GM18868 (cell line): ENCODE data around the gene KCNJ15.

Source experiments
- ATAC-seq: cut with Tn5 transposase; IDR thresholded peaks from one replicate; pipeline ENCODE4 v1.9.1; 2021; ENCODE audit warnings: mild to moderate bottlenecking, moderate library complexity; ENCODE audit not compliant: unreplicated experiment

KCNJ15 gene

DNA sequence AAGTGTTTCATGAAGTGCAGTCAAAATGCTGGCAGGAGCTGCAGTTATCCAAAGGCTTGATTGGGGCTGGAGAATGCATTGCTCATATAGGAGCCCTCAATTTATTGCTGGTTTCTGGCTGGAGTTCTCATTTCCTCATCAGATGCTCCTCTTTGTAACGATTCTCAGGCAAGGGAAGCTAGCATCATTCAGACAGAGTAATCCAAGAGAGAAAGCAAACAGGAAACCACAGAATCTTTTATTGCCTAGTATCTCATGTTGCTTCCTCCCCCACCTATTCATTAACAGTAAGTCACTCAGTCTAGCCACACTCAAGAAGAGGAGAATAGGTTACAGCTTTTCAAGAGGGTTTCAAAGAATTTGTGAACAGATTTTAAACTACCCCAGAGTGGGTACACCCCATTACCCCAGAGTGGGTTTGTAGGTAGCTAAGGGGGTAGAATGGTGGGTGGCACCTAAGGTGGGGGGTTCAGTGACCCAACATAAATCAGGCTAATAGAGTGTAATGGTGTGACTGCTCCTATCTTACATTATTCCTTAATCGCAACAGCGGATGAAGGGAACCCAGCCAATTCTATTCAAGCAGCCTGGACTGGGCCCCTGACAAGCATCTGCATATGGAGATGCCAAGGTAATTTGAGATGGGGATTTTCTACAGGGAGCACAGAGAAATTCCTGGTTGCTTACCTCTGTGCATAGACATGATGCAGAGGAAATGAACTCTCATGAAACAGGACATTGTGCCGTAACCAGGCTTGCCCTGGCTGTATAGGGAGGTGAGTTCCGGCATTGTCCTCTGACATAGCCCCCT is 67.1 kb downstream of the KCNJ15 start:
- no peak for ATAC-seq

DNA sequence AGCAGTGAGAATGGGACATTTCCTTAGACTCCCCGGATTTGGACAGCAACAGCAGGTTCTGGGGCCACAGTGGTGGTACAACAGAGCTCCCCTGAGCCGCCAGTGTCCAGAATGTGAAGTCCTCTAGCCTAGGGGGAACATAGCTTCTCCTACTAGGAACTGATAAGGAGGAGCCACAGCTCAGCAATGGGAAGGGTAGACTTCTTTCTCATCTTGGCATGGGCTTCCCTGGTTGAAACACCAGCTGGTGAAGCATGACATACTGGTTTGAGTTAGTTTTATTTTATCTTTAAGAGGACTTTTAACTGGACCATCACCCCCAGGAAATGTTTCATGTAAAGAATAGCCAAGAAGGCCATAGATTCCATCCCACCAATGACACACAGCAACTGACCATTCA is 68.4 kb downstream of the KCNJ15 start:
- no peak for ATAC-seq

DNA sequence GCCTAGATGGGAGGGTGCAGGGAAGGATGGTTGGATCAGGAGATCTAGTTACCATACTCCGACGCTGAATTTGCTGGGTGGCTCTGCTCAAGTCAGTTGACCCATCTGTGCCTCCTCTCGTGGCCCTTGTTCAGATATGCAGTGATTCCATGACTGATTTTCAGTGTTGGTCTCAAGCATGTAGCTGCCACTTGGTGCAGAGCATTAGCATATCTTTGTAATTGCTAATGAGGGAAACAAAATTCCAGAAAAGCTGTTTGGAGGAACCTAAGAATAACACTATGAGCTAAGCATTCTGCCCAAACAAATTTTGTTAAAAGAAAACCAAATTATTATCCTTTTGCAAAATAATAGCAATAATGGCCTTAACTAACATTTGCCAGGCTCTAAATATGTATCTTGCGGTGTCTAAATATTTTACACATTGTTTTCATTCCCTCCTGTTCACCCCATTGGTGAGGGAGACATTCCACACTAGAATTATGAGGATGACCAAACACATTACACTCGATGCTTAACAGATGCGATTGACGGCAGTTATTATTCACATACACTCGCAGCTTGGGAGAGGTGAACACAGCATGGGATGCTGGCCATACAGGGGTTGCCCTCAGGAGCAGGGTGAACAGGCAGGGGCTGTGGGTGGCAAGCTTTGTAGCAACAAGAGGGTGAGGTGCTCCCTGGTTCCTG is 69.1 kb downstream of the KCNJ15 start:
- ATAC-seq: no peak

DNA sequence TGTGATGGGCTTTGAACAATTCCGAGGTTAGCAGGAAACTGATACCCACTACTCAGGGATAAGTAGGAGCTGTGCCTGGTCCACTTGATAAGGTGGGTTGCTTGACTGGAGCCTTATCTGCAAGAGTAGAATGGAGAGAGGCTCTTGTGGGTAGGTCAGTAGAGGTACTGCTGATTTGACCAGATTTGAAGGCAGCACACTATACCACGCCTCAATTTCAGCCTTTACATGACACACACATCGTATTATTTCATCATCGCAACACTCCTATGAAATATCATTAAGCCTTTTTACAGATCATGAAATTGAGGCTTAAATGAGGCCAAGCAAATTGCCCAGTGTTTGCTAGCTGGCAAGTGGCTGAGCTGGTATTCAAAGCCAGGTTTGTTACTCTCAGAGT is 69.6 kb downstream of the KCNJ15 start:
- no peak for ATAC-seq

DNA sequence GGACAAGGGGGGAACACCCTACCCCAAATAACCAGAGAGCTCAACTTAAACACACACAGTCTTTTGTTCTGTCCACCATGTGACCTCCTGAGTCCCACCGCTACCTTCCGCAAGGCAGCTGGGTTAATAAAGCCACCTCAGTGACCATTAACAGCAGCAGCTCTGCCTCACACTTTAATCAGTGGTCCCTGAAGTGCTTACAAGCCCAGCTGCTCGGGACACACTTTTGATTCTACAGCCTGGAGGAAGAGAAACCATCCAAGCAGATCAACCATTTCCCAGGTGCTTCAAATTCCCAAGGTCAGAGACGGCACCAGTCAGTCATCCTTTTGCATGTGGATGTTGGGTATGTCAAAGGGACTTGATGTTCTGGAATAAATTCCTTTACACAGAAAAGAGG is 70.1 kb downstream of the KCNJ15 start:
- ATAC-seq: no peak

DNA sequence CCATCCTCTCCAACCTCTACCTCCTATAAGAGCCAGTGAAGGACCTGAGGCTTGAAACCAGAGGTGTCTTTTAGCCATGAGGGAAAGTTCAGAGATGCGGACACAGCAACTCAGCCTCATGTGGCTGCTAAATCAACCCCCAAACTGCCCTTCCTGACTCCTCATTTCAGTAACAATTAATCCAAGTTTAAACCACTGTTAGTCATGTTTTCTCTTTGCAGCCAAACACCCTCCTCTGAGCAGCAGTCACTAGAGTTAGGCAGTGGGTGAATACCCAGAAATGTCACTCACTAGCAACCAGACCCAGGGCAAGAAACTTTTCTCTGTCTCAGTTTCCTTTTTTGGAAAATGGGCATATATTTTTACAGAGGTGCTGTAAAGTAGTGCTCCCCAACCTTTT is 71.2 kb downstream of the KCNJ15 start:
- no peak for ATAC-seq

DNA sequence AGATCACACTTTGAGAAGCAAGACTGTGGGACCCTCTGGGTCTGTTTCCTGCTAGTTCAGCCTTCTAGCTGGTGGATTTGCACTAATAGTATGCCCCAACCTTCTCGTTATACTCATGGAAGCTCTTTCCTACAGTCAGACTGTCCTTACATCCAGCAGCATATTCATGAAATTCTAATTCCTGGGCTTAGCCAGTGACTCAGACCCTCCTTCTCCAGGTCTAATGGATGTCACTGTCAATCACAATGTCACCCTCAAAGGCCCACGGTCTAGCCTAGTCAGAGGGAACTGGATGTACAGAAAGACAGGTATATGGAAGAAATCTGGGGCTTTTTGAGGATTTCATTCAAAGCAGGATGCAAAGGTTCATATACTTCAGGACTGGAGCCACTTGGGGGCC is 72.4 kb downstream of the KCNJ15 start:
- no peak for ATAC-seq

DNA sequence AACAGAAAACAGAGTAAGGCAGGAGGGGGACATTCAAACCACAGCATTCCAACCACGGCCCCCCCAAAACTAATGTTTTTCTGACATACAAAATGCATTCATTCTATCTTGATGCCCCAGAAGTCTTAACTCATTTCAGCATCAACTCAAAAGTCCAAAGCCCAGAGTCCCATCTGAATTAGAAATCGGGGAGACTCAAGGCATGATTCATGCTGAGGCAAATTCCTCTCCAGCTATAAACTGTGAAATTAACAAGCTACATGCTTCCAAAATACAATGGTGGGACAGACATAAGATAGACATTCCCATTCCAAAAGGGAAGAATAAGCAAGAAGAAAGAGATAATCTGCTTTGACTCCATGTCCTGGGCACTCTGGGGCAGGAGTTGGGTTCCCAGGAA is 73.9 kb downstream of the KCNJ15 start:
- no peak for ATAC-seq

DNA sequence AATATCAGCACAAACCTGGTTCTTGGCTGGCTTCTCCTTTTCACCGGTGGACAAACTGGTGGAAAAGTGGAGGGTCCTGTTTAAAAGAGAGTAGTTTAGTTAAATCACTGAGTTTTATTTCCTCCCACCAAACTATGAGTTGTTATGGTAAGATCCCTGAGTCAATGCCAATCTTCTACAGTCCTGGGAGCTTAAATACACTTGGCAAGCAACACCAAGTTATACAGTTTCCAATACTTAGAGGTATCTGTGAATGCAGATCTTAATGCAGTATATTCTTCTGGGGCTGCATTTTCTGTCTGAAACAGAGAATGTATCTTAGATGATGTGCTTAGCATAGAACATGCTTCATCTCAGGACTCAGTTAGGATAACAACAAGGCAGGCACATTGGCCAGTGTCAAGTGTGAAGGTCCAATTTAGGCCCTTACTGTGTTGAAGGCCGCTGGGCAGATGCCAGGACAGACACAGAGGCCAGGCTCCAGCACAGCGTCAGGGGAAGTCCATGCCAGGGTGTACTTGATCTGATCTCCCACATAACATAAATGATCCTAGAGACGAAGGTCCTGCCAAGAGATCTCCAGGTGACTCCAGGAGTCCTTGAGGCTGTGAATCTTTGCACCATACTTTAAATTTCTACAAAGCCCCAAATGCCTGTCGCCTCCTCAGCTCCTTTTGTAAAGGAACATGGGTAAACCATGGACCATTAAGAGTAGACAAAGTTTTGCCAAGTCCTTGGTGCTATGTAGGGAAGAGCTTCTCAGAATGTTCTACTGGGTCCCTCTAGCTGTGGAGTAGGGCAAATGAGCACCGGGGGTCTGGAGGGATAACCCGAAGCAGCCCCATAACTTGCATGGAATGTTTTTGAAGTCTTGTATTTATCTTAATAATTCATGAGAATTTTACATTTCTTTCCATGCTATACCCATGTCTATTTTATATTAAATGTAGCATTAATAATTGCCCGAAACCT is 76.8 kb downstream of the KCNJ15 start:
- ATAC-seq: no peak

DNA sequence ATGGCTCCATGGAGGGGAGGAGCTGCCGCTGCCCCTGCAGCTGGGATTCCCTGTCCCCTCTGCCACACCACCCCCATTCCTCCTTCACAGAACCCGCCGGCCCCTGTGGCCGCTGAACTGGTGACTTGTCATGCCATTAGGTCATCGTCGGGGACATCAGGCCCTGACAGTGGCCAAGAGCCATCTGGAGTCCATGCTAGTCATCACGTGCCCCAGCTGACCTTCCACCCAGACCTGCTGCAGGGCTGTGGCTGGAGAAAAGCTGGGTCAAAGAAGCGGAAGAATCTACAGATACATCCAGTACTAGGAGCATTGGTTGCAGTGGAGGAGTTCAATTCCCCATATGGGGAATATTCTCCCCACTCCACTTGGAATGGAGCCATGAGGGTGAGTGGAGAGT is 78.1 kb downstream of the KCNJ15 start:
- no peak for ATAC-seq

DNA sequence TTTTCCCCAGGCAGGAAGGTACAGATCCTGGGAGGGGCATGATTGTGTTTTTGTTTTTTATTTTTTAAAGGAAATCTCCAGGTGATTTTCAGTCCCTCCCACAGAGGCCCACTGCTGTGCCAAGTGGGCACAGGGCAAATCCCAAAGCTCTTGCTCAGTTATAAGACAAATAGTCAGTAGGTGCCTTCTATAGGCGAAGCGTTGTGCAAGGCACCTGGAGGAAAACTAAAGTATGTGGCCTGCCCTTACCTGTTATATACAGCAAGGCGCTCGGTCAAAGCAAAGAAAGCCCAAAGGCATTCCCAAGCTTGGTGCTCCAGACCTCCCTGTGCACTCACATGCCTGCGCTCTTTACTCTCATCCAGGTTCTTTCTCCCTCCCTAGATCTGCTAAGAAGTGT is 81.0 kb downstream of the KCNJ15 start:
- no peak for ATAC-seq

DNA sequence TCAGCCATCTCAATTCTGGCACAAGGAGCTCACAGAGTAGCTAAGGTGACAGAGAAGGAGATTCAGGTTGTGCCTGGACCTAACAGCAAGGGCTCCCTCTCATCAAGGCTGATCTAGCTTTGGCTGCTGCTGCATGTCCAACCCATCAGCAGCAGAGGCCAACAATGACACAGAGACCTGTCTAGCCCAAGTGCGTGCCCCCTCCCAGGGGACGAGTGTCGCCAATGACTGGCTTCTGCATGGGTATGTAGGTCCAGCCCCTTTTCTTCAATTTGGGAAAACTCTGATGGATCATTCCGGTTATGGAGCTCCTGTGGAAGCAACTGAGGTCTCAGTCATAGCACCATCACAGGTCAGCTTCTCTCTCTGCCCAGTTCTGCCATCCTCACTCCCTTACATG is 83.3 kb downstream of the KCNJ15 start:
- ATAC-seq: no peak

DNA sequence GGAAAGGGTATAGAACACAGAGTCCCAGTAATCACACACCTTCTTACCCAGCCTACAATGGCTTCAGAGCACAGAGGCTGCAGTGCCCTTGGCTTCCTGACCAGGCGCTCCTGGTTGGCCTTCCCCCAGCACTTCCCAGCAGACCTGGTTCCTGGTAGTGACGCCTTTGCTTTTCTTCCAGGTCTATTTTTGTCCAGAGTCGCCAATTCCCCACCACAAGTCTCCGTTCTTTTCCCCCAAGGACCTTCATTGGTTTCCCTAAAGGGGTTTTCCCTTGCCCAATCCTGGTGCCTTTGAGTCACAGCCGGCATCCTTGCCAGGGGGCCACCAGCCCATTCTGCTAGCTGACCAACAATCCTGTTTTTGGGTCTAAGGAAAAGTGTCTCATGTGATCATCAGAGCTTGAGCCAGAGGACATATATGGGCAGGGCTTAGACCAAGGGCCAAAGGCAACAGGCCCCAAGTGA is 84.8 kb downstream of the KCNJ15 start:
- no peak for ATAC-seq

DNA sequence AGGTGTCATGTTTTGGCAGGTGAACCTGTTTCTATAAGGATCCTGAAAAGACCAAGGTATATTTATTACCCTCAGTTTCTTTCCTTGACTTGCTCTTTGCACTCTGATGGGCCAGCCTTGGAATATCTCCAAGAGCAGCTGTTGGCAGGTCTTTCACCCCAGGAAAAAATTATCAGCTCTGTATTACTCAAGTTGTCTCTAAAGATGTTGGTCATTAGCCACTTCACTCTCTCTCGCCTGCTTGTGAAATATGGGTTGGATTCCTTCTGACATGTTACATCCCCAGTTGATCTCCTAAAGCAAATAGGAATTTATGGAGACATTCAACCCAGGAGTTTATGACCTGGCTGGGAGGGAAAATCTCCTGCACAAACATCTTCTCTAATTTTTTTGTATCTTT is 85.9 kb downstream of the KCNJ15 start:
- no peak for ATAC-seq

DNA sequence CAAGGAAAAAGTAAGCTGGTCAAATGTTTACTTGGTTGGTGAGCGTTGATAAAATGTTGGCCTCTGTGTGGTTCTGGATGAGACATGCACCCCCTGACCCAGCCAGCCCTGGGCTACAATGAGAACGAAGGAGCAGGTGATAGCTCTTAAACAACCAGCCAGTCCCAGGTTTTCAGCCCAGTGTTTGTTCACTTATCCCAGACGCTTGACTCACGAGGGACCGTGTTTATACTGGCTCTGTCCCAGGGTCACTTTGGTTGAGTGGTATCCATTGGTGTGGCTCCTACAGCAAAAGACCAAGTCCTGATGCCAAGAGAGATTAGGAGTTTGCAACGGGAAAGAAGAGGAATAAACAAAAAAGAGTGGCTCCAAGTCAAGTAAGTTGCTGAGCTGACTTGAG is 86.9 kb downstream of the KCNJ15 start:
- no peak for ATAC-seq

DNA sequence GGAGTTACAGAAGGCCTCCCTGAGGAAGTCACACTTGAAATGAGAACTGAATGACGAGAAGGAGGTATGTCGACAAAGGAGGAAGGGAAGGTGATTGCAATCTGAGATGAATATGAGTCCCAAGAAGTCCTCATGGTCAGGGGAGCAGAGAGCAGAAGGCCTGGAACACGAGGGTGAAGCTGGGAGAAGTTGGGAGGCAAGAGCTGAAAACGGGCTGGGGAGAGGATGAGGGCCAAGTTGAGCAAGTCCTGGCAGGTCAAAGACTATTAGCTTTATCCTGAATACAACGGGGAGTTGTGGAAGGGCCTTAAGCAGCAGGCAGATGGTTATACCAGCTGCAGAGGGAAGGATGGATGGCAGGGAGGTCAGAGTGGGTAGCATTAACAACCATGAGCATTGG is 89.5 kb downstream of the KCNJ15 start:
- no peak for ATAC-seq

DNA sequence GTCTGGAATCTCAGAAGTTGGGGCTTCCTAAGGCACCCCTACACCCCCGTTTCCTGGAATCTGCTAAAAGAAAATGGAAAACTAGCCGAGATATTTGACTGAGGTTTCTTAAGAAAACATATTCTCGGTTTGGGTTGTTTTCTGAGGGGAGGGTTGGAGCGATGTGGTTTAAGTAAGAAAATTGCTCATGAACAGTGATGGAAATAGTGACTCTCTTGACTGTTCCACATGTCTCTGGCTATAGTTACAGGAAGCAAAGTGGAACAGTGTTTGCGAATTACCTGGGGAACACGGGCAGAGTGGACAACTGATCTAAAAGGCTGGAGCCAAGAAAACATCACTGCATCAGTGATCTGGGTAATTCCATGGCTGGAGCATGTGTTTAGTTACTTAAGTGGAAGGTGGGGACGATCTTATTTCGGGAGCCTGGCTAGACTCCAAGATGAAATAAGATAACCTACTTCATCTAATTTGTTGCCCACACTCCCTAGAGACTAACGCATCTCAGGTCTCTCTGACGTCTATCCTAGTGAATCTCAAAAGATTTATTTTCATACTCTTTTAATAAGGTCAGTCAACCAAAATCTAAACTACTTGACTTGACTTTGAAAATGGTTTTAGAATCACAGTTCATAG is 92.4 kb downstream of the KCNJ15 start:
- ATAC-seq: no peak

DNA sequence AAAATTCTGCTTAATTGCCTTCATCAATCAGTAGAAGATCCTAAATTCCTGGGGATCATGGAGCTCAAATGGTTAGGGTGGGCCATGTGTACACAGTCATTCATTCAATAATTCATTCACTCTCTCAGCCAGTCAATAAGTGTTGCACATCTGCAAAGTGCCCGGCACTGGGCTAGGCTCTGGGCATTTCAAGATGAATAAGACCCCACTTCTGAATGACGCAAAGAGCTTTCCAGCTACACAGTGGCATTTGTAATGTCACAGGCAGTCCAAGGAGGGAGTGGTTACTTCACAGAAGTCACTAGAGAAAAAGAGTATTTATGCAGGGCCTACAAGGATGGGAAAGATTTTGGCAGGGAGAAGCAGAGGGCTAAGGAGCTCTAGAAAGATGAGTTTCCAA is 93.2 kb downstream of the KCNJ15 start:
- ATAC-seq: no peak

DNA sequence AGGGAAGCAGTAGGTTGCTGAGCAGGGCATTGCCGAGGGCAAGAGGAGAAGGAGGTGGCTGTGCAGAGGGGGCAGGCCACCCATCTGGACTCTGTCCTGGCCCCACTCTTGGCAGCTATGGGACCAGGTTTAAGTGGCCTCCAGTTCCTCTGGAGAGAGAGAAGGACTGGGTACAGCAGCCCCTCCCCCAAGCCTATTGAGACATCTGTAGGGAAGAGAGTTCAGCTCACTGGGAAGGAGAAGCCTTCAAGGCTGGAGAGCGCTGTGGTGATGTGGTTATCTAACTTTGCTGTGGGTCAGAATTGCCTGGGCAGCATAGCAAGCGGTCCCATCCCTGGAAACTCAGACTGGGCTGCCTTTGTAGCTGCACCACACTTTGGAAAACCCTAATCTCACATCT is 93.9 kb downstream of the KCNJ15 start:
- ATAC-seq: no peak

DNA sequence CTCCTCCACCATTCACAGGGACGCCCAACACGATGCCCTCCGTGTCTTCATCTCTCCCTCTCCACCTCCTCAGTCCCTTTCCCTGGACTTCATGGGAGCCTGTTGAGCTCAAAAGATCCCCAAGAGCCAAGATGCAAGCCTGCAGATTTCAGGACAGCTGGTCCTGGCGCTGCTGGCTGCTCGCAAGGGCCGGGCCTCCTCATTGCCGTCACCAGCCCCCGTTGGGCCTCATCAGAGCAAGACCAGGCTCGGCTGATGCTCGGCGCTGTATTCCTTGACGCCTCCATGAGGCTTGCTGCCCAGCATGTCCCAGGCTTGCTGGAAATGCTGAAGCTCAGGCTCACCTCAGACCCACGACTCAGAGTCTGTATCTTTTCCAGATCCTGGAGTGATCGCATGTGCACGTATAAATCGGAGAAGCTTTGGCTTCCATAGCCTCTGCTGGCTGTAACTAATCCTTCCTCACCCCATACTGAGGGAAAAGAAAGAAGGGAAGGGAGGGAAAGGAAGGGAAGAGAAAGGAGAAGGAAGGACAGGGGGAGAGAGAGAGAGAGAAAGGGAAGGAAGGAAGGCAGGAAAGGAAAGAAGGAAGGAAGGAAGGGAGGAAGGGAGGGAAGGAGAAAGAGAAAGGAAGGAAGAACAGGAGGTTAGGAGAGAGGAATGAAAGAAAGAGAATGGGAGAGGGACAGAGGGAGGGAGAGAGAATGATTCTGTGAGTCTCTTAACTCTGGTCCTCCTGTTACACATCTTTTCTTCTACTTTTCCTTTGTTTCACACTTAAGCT is 94.6 kb downstream of the KCNJ15 start:
- no peak for ATAC-seq
